Measurements from ENCODE around the gene HIVEP3. TPM values are rescaled to one million over a fixed set of nuclear protein-coding genes. Genes with fewer than 3 reads are reported as not detected.

HIVEP3 gene
- total and polyA plus RNA-seq, 2 donors (not counting 1 experiment from before 2014, with no cell fraction given), result 2.0 to 5.1 TPM

GRCh38 chr1:41957568-41957967 lies 38.8 kb upstream of the HIVEP3 start:
- Histone ChIP-seq H3K4me1 (ENCODE audit: control insufficient read depth in 2 of 2, insufficient read depth in 2 of 2, low read length in 2 of 2) (no peaks in the 10 kb centered on the region), H3K4me2 (replicated peaks; ENCODE audit: low read depth, low read length, poor library complexity, severe bottlenecking) (no peak overlapping the region), H3K9ac (ENCODE audit: low read length) (no peak overlapping the region), H4K20me1 (ENCODE audit: control insufficient read depth, insufficient read depth, low read length, poor library complexity, severe bottlenecking) (no peaks in the 10 kb centered on the region), H3K36me3 (replicated peaks in 1 of 2; ENCODE audit: control extremely low read depth in 1 of 2, control insufficient read depth in 1 of 2, extremely low read depth in 1 of 2, insufficient read depth in 2 of 2, low read length in 1 of 2) (no peaks in the 10 kb centered on the region), H3K27me3 (replicated peaks in 1 of 4; ENCODE audit: control extremely low read depth in 1 of 4, control insufficient read depth in 3 of 4, insufficient read depth in 4 of 4, low read length in 3 of 4) (no peaks in the 10 kb centered on the region), H3K79me2 (ENCODE audit: control insufficient read depth, insufficient read depth, low read length) (no peaks in the 10 kb centered on the region), H3K9me3 (ENCODE audit: control extremely low read depth in 1 of 3, control insufficient read depth in 2 of 3, insufficient read depth in 1 of 3, low read length in 2 of 3) (no peaks in the 10 kb centered on the region), H2AFZ (ENCODE audit: insufficient read depth, low read depth, low read length, poor library complexity, severe bottlenecking) (no peak overlapping the region), H3K27ac (ENCODE audit: low read length in 2 of 2) (no peak overlapping the region), H3K4me3 (ENCODE audit: control extremely low read depth in 1 of 5, extremely low read depth in 1 of 5, insufficient read depth in 1 of 5, low read depth in 2 of 5, low read length in 4 of 5) (no peak overlapping the region)
- ATAC-seq (ENCODE audit: low read depth), result no peak
- CTCF ChIA-PET, result no interaction called here
- peaks cover 4% of the 10 kb centered on the region for H3K27me3 Mint-ChIP-seq
- DNase-seq, result no peak
- intact Hi-C loops (cut with micrococcal nuclease), result no loop called here
- no peaks in the 10 kb centered on the region for H3K9me3 Mint-ChIP-seq (ENCODE audit: insufficient read depth)
- H3K27ac Mint-ChIP-seq, result no peak overlapping the region
- WGBS (ENCODE audit: insufficient coverage), result 94% methylated on average over 2 of the region's 3 CpGs
- no peak overlapping the region for H3K4me3 Mint-ChIP-seq
- TF ChIP-seq EZH2 (IDR thresholded peaks at IDR 0.05; ENCODE audit: borderline replicate concordance, insufficient read depth, low read depth, low read length, poor library complexity, severe bottlenecking) (no peak), CTCF (IDR thresholded peaks at IDR 0.05) (no peak)
- POLR2A ChIA-PET, result no interaction called here
- H3K4me1 Mint-ChIP-seq, result peaks cover 2% of the 10 kb centered on the region

- H3K4me3 ChIP-seq (ENCODE audit: control extremely low read depth in 1 of 5, extremely low read depth in 1 of 5, insufficient read depth in 1 of 5, low read depth in 2 of 5, low read length in 4 of 5), result no peak overlapping the region
- no peaks in the 10 kb centered on the region for H3K79me2 ChIP-seq (ENCODE audit: control insufficient read depth, insufficient read depth, low read length)
- ChIA-PET POLR2A (no interaction called here), CTCF (no interaction called here)
- intact Hi-C loops (cut with micrococcal nuclease), result no loop called here
- TF ChIP-seq CTCF (IDR thresholded peaks at IDR 0.05) (no peak), EZH2 (IDR thresholded peaks at IDR 0.05; ENCODE audit: borderline replicate concordance, insufficient read depth, low read depth, low read length, poor library complexity, severe bottlenecking) (no peak)
- H2AFZ ChIP-seq (ENCODE audit: insufficient read depth, low read depth, low read length, poor library complexity, severe bottlenecking), result no peak overlapping the region
- no peak overlapping the region for H3K4me2 ChIP-seq (replicated peaks; ENCODE audit: low read depth, low read length, poor library complexity, severe bottlenecking)
- no peak overlapping the region for H3K9ac ChIP-seq (ENCODE audit: low read length)
- H3K9me3 Mint-ChIP-seq (ENCODE audit: insufficient read depth), result peaks cover 3% of the 10 kb centered on the region
- peaks cover 0 to 2% (median 0%) of the 10 kb centered on the region in 3 donors for H3K9me3 ChIP-seq (ENCODE audit: control extremely low read depth in 1 of 3, control insufficient read depth in 2 of 3, insufficient read depth in 1 of 3, low read length in 2 of 3)
- no peaks in the 10 kb centered on the region for H3K36me3 ChIP-seq (replicated peaks in 1 of 2; ENCODE audit: control extremely low read depth in 1 of 2, control insufficient read depth in 1 of 2, extremely low read depth in 1 of 2, insufficient read depth in 2 of 2, low read length in 1 of 2)
- H3K4me3 Mint-ChIP-seq, result no peak overlapping the region
- H3K27me3 Mint-ChIP-seq, result peaks cover under 1% of the 10 kb centered on the region
- H3K27ac Mint-ChIP-seq, result no peak overlapping the region
- 57% methylated on average over 6 of the region's 9 CpGs for WGBS (ENCODE audit: insufficient coverage)
- no peaks in the 10 kb centered on the region for H3K4me1 ChIP-seq (ENCODE audit: control insufficient read depth in 2 of 2, insufficient read depth in 2 of 2, low read length in 2 of 2)
- peaks cover 2% of the 10 kb centered on the region for H3K4me1 Mint-ChIP-seq
- H3K27ac ChIP-seq (ENCODE audit: low read length in 2 of 2), result no peak overlapping the region
- ATAC-seq (ENCODE audit: low read depth), result no peak
- H3K27me3 ChIP-seq (replicated peaks in 1 of 4; ENCODE audit: control extremely low read depth in 1 of 4, control insufficient read depth in 3 of 4, insufficient read depth in 4 of 4, low read length in 3 of 4), result no peaks in the 10 kb centered on the region
- H4K20me1 ChIP-seq (ENCODE audit: control insufficient read depth, insufficient read depth, low read length, poor library complexity, severe bottlenecking), result no peaks in the 10 kb centered on the region
- DNase-seq, result no peak
Observed at GRCh38 chr1:41955461-41956159, 36.9 kb upstream of the HIVEP3 start.
